Colonic mucosa (tissue), 4 donors: ENCODE data around the gene MS4A18. TPM values are rescaled to one million over a fixed set of nuclear protein-coding genes. Genes with fewer than 3 reads are reported as not detected.
A peak's percentile ranks its signal among the peaks of the same experiment; 100 is the strongest.
"Not testable (repeated sequence)": the region's sequence is repeated elsewhere in the genome, so short reads cannot be mapped to it uniquely, and the experiment has no call there.

ENCODE experiments used
- DNase-seq: peaks from one replicate; pipeline ENCODE4 v3.0.0-alpha.2; 2020
- H3K27ac ChIP-seq: fragments of 200-600 bp; one replicate; pipeline ENCODE4 v1.8.0; 2021
- H3K27me3 ChIP-seq: fragments of 200-600 bp; one replicate; pipeline ENCODE4 v1.8.0; 2021
- H3K36me3 ChIP-seq: fragments of 200-600 bp; one replicate; pipeline ENCODE4 v1.8.0; 2021
- H3K4me1 ChIP-seq: fragments of 200-600 bp; one replicate; pipeline ENCODE4 v1.8.0; 2021; ENCODE audit warnings: mild to moderate bottlenecking
- H3K4me3 ChIP-seq: fragments of 200-600 bp; one replicate; pipeline ENCODE4 v1.8.0; 2021
- H3K9ac ChIP-seq, 2 donors: one replicate each; pipeline ENCODE4 v1.7.0; 2013; ENCODE audit warnings: control low read depth in 2 of 2, low read depth in 2 of 2, low read length in 2 of 2
- H3K9me3 ChIP-seq: fragments of 200-600 bp; one replicate; pipeline ENCODE4 v1.8.0; 2021
- intact Hi-C: fragments of 100-400 bp; cut with DNase I; formaldehyde crosslinking; loops from one replicate; pipeline ENCODE4 v1.14.1; 2022
- total RNA-seq, 2 donors: library from RNA; stranded (reverse); fragmentation: NEBNext Ultra II Directional in 1 of 2; extraction: Animal tissue kit (Norgen Biotek cat#: 25700) in 1 of 2; gene quantifications; one replicate each; pipeline ENCODE4 v1.2.1, GENCODE V29; 2021
- TF ChIP-seq, protein P1 (sequence below): fragments of 200-600 bp; IDR thresholded peaks from one replicate; pipeline ENCODE4 v1.8.0; 2022; ENCODE audit warnings: antibody characterized with exemption, mild to moderate bottlenecking
- donor health status: healthy.
- donor health status: DM: no; HTN: no; CAD: no.
- donor health status: DM: no; HTN: no; CAD: no.

MS4A18 gene
- total RNA-seq, 2 donors from 2014 or later, result not detected

GRCh38 chr11:60754887-60755286 is 30.4 kb downstream of the MS4A18 start:
- Histone ChIP-seq H3K4me1 (no peaks in the 10 kb centered on the region), H3K27me3 (no peaks in the 10 kb centered on the region), H3K9me3 (no peaks in the 10 kb centered on the region), H3K9ac (no peak overlapping the region), H3K36me3 (no peaks in the 10 kb centered on the region), H3K27ac (no peak overlapping the region), H3K4me3 (no peak overlapping the region)
- intact Hi-C loops, result loop anchor here (5.0 kb wide), 1 partner anchor 48 kb away; no protein-coding TSS in a partner anchor
- TF ChIP-seq, protein P1, sequence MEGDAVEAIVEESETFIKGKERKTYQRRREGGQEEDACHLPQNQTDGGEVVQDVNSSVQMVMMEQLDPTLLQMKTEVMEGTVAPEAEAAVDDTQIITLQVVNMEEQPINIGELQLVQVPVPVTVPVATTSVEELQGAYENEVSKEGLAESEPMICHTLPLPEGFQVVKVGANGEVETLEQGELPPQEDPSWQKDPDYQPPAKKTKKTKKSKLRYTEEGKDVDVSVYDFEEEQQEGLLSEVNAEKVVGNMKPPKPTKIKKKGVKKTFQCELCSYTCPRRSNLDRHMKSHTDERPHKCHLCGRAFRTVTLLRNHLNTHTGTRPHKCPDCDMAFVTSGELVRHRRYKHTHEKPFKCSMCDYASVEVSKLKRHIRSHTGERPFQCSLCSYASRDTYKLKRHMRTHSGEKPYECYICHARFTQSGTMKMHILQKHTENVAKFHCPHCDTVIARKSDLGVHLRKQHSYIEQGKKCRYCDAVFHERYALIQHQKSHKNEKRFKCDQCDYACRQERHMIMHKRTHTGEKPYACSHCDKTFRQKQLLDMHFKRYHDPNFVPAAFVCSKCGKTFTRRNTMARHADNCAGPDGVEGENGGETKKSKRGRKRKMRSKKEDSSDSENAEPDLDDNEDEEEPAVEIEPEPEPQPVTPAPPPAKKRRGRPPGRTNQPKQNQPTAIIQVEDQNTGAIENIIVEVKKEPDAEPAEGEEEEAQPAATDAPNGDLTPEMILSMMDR, result no peak
- DNase-seq, result no peak

GRCh38 chr11:60756307-60757032 is 31.9 kb downstream of the MS4A18 start, which contains the start of gene MS4A15:
Gene MS4A15 (plus strand): TSS chr11:60756867. CDS start chr11:60763734, 6,867 bp downstream.
- DNase-seq, result no peak
- no peaks in the 10 kb centered on the region for H3K36me3 ChIP-seq
- intact Hi-C loops, result loop anchor here (5.0 kb wide), 1 partner anchor 49 kb away; no protein-coding TSS in a partner anchor

DNA sequence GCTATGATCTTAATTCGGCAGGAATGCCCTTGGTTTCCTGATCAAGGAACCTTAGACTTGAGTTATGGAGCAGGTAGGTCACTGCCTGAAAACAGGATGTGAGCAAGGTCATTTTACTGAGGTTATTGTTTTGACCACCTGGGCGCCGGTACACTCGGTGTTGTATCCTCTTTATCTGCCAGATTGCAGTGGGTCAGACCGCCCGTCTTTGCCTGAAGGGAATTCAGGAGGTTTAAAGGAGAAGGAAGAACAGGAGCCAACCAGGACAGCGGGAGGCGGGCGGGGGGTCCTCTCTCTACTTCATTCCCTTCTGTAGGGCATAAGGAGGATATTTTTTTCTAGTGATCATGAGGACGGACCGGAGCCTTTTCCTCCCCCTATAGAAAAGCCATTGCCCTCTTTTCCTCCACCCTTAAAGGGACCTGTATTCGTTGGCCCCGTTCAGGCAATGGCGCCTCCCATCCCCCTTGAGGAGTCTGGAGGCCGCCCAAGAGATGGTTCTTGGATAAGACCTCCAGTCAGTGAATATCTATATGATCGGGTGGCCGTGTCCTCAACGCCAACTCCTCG is 32.8 kb downstream of the MS4A18 start:
- Histone ChIP-seq H3K36me3 (no peaks in the 10 kb centered on the region), H3K4me1 (no peaks in the 10 kb centered on the region), H3K27ac (no peak overlapping the region), H3K9ac (no peak overlapping the region), H3K4me3 (no peak overlapping the region), H3K9me3 (no peaks in the 10 kb centered on the region), H3K27me3 (no peaks in the 10 kb centered on the region)
- intact Hi-C loops, result loop anchor here (5.0 kb wide), 1 partner anchor 50 kb away; no protein-coding TSS in a partner anchor
- DNase-seq, result no peak
- TF ChIP-seq, protein P1, result no peak

More at GRCh38 chr11:60756307-60757032, 31.9 kb downstream of the MS4A18 start, which contains the start of gene MS4A15:
- Histone ChIP-seq H3K4me3 (no peak within 1 kb of the TSS), H3K4me1 (no peaks in the 10 kb centered on the region), H3K9ac (no peak within 1 kb of the TSS), H3K9me3 (no peaks in the 10 kb centered on the region), H3K27me3 (no peaks in the 10 kb centered on the region), H3K27ac (no peak within 1 kb of the TSS)
- TF ChIP-seq, protein P1, result peak; percentile 44

DNA sequence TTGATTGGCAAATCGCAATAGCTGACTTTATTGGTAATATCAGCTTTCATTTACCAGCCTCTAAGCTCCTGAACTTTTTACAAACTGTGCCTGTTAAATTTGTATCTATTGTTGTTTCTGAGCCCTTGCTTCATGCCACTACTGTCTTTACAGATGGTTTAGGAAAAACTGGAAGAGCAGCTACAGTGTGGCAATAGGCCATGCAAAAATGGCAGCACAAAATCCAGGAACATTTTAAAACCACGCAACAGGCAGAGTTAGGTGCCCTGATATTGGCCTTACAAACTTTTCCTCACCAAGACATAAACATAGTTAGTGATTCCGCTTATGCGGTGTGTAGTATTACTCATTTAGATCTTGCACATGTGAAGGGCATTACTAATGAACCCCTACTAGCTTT is 34.2 kb downstream of the MS4A18 start:
- H3K27ac ChIP-seq, H3K36me3 ChIP-seq, H3K9me3 ChIP-seq, H3K9ac ChIP-seq, H3K4me1 ChIP-seq, DNase-seq, H3K4me3 ChIP-seq, H3K27me3 ChIP-seq: not testable (repeated sequence)
- intact Hi-C loops, result loop anchor here (5.0 kb wide), 1 partner anchor 51 kb away; no protein-coding TSS in a partner anchor

GRCh38 chr11:60759438-60760225 is 35.1 kb downstream of the MS4A18 start:
- not testable (repeated sequence) for H3K36me3 ChIP-seq, H3K9me3 ChIP-seq, H3K27me3 ChIP-seq, H3K9ac ChIP-seq, DNase-seq, H3K4me1 ChIP-seq, H3K4me3 ChIP-seq, H3K27ac ChIP-seq
- intact Hi-C loops, result loop anchor here (5.0 kb wide), 2 partner anchors 52 to 102 kb away; no protein-coding TSS in a partner anchor
